Spleen (tissue), 11 donors: Measurements from ENCODE around the gene METTL2B. TPM values are rescaled to one million over a fixed set of nuclear protein-coding genes. Genes with fewer than 3 reads are reported as not detected.
"Not testable (repeated sequence)": the region's sequence is repeated elsewhere in the genome, so short reads cannot be mapped to it uniquely, and the experiment has no call there.

Source experiments
- DNase-seq: peaks from one replicate; pipeline ENCODE4 v3.0.0-alpha.2; 2020
- H3K27ac ChIP-seq, 8 donors: fragments of 200-600 bp; sonication (generic) in 7 of 8; 1 replicate in 4 of 8; 2 replicates in 4 of 8; pipeline versions ENCODE4 v1.5.0 to v1.8.0; 2016 to 2021; ENCODE audit warnings: inconsistent platforms in 4 of 8, mild to moderate bottlenecking in 4 of 8, moderate library complexity in 1 of 8
- H3K27me3 ChIP-seq, 7 donors: fragments of 200-600 bp; sonication (generic) in 6 of 7; replicated peaks in 1 of 7; 1 replicate in 4 of 7; 2 replicates in 3 of 7; pipeline versions ENCODE4 v1.5.0 to v1.8.0; 2016 to 2021; ENCODE audit warnings: inconsistent platforms in 3 of 7, mild to moderate bottlenecking in 1 of 7
- H3K36me3 ChIP-seq, 6 donors: fragments of 200-600 bp; sonication (generic) in 5 of 6; 1 replicate in 4 of 6; 2 replicates in 2 of 6; pipeline versions ENCODE4 v1.5.0 to v1.8.0; 2016 to 2021; ENCODE audit warnings: inconsistent platforms in 2 of 6
- H3K4me1 ChIP-seq, 6 donors: fragments of 200-600 bp; sonication (generic) in 5 of 6; 1 replicate in 3 of 6; 2 replicates in 3 of 6; pipeline versions ENCODE4 v1.5.0 to v1.8.0; 2016 to 2021; ENCODE audit warnings: inconsistent platforms in 3 of 6
- H3K4me3 ChIP-seq, 8 donors: fragments of 200-600 bp; sonication (generic) in 7 of 8; 1 replicate in 4 of 8; 2 replicates in 4 of 8; pipeline versions ENCODE4 v1.5.0 to v1.8.0; 2016 to 2021; ENCODE audit warnings: inconsistent platforms in 4 of 8, mild to moderate bottlenecking in 4 of 8, moderate library complexity in 2 of 8
- H3K9me3 ChIP-seq, 8 donors: fragments of 200-600 bp; sonication (generic) in 7 of 8; 1 replicate in 4 of 8; 2 replicates in 4 of 8; pipeline versions ENCODE4 v1.5.0 to v1.8.0; 2016 to 2021; ENCODE audit warnings: inconsistent platforms in 4 of 8
- CTCF ChIP-seq, 11 experiments: fragments of 200-600 bp in 7 of 11; fragments of 450-650 bp in 4 of 11; sonication (generic) in 4 of 11; IDR thresholded peaks in 8 of 11; conservative IDR thresholded peaks in 3 of 11; 1 replicate in 7 of 11; 2 replicates in 4 of 11; pipeline versions ENCODE4 v1.4.0 to v1.8.0; 2016 to 2021; ENCODE audit warnings: antibody characterized with exemption in 11 of 11, inconsistent platforms in 4 of 11, mild to moderate bottlenecking in 1 of 11
- POLR2A ChIP-seq, 3 donors: fragments of 450-650 bp; IDR thresholded peaks; one replicate each; pipeline ENCODE4 v1.5.1; 2017; ENCODE audit warnings: antibody characterized with exemption in 3 of 3, mild to moderate bottlenecking in 1 of 3
- POLR2AphosphoS5 ChIP-seq, 3 donors: sonication (generic); formaldehyde crosslinking; IDR thresholded peaks; one replicate each; pipeline ENCODE4 v1.5.1; 2017; ENCODE audit warnings: antibody characterized with exemption in 3 of 3
- WGBS, 5 donors: extraction: QIAGEN DNeasy Blood & Tissue Kit in 3 of 5; methylation state at CpG; one replicate each; pipeline versions ENCODE4 v1.1.5 to v1.1.7; 2013 to 2018; 5-methylcytosine and 5-hydroxymethylcytosine counted together
- intact Hi-C: fragments of 100-400 bp; cut with DNase I; formaldehyde crosslinking; loops from one replicate; pipeline ENCODE4 v1.15.0; 2023; ENCODE audit warnings: low total_unique reads
- polyA plus RNA-seq, 3 donors: library from polyadenylated mRNA; stranded (reverse); fragments of 200-250 nt; gene quantifications; one replicate each; pipeline ENCODE4 v1.2.1, GENCODE V29; 2013
- small RNA-seq, 4 donors: library from RNA; depleted of rRNA; stranded (forward); fragments of <200 nt; gene quantifications; one replicate each; pipeline ENCODE3, GENCODE V24; 2016
- total RNA-seq, 7 donors: library from RNA; depleted of rRNA in 3 of 7; stranded (reverse); fragments of >200 nt in 3 of 7; fragmentation: NEBNext Ultra II Directional in 4 of 7; extraction: Animal tissue kit (Norgen Biotek cat#: 25700) in 4 of 7; gene quantifications; one replicate each; pipeline versions ENCODE4 v1.1.0 to v1.2.1, GENCODE V29; 2016 to 2021
- donor health status: healthy with polysubstance abuse.
- donor health status: DM: no; HTN: no; CAD: no; lungs with moderate emphysema.
- donor health status: DM: no; HTN: no; CAD: no.
- donor health status: Bipolar disorder and iron deficiency.
- donor health status: healthy.
- donor health status: DM: no; HTN: no; CAD: no.
- donor health status: DM: yes; HTN: yes; CAD: no.

The METTL2B gene
- total and polyA plus RNA-seq, 10 donors: 6.7 to 32.8 (median 20.5) TPM

GRCh38 chr7:128550920-128551319 lies 74.4 kb downstream of the METTL2B start:
- DNase-seq: no peak
- H3K9me3 ChIP-seq: no peaks in the 10 kb centered on the region
- no peak overlapping the region for H3K4me3 ChIP-seq
- TF ChIP-seq CTCF (IDR thresholded peaks at IDR 0.05 in 8 of 11, conservative IDR thresholded peaks at IDR 0.05 in 3 of 11) (no peak), POLR2AphosphoS5 (IDR thresholded peaks at IDR 0.05) (no peak), POLR2A (IDR thresholded peaks at IDR 0.05) (no peak)
- H3K27ac ChIP-seq: no peak overlapping the region
- WGBS, 5 donors: 92 to 100% (median 95%) methylated on average over 1 of the region's 1 CpG
- H3K4me1 ChIP-seq: peaks cover 0 to 14% (median 5%) of the 10 kb centered on the region in 6 donors
- intact Hi-C loops: no loop called here
- H3K27me3 ChIP-seq: no peaks in the 10 kb centered on the region
- H3K36me3 ChIP-seq: peaks cover 0 to 73% (median 12%) of the 10 kb centered on the region in 6 donors

GRCh38 chr7:128554394-128554793 lies 77.8 kb downstream of the METTL2B start:
- H3K4me3 ChIP-seq, H3K9me3 ChIP-seq, H3K27ac ChIP-seq, DNase-seq, intact Hi-C loops, H3K27me3 ChIP-seq, H3K4me1 ChIP-seq: not testable (repeated sequence)
- 0 to 78% (median 60%) methylated on average over 1 of the region's 1 CpG for WGBS, 5 donors
- peaks cover 0 to 50% (median 0%) of the 10 kb centered on the region in 6 donors for H3K36me3 ChIP-seq

Small RNA genes within 50 kb of the gene (small RNA-seq; reads per million reads assigned to genes)
- 0 reads per million in 4 donors for gene AC010655.1
- gene AC010655.2: 0 reads per million in 4 donors
- gene RF00017: 0 reads per million in 4 donors
- 0 reads per million in 4 donors for gene RNU7-54P

Other genes starting within 250 kb of the METTL2B start
- under 1 TPM in 2 of 7 donors, not detected in 5; 0.12 to 0.44 TPM for gene LEP, start 235.5 kb upstream of the METTL2B start, total RNA-seq
- gene LEP, start 235.5 kb upstream of the METTL2B start, polyA plus RNA-seq: under 1 TPM; 0.06 to 0.21 (median 0.13) TPM
- 10 to 100 TPM; 23.8 to 45.8 (median 34.9) TPM for gene RBM28, start 132.8 kb upstream of the METTL2B start, total RNA-seq
- gene RBM28, start 132.8 kb upstream of the METTL2B start, polyA plus RNA-seq: 10 to 100 TPM; 11.0 to 21.0 (median 19.4) TPM
- gene PRRT4, start 115.1 kb upstream of the METTL2B start, total RNA-seq: 1 to 10 TPM in 3 of 7 donors, under 1 TPM in 3, not detected in 1; 0.38 to 5.4 (median 0.93) TPM
- under 1 TPM; 0.14 to 0.45 (median 0.28) TPM for gene PRRT4, start 115.1 kb upstream of the METTL2B start, polyA plus RNA-seq
- 100 to 1,000 TPM in 3 of 7 donors, 10 to 100 TPM in 4; 75.8 to 120 (median 89.0) TPM for gene IMPDH1, start 66.8 kb upstream of the METTL2B start, total RNA-seq
- 10 to 100 TPM; 29.9 to 52.1 (median 35.9) TPM for gene IMPDH1, start 66.8 kb upstream of the METTL2B start, polyA plus RNA-seq
- gene HILPDA, start 20.9 kb upstream of the METTL2B start, total RNA-seq: 10 to 100 TPM in 2 of 7 donors, 1 to 10 TPM in 5; 4.2 to 16.7 (median 7.1) TPM
- 1 to 10 TPM; 3.2 to 8.2 (median 7.2) TPM for gene HILPDA, start 20.9 kb upstream of the METTL2B start, polyA plus RNA-seq
- 1 to 10 TPM in 6 of 7 donors, under 1 TPM in 1; 0.79 to 7.1 (median 3.4) TPM for gene GARIN1A, start 195.5 kb downstream of the METTL2B start, total RNA-seq
- 1 to 10 TPM in 2 of 3 donors, under 1 TPM in 1; 0.70 to 1.8 (median 1.5) TPM for gene GARIN1A, start 195.5 kb downstream of the METTL2B start, polyA plus RNA-seq